GM21737 (cell line): ENCODE results near the gene THADA.

ENCODE experiments used
- ATAC-seq: cut with Tn5 transposase; IDR thresholded peaks from one replicate; pipeline ENCODE4 v1.9.1; 2021; ENCODE audit warnings: mild to moderate bottlenecking, moderate library complexity; ENCODE audit not compliant: unreplicated experiment

THADA gene

DNA sequence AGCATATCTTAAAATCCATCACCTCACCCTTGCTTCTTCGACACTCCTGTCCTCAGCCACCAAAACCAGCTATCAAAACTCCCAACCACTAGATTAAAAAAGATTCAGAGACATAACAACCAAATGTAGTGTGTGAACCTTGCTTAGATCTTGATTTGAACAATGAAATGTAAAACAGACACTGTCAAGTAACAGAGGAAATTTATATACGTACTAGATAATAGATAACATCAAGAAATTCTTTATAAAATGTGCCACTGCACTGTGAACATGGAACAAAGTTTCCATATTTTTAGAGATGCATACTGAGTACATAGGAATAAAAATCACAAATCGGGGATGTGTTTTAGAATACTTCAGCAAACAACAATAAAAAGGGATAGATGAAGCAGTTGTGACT is 86.0 kb downstream of the THADA start:
- no peak for ATAC-seq

DNA sequence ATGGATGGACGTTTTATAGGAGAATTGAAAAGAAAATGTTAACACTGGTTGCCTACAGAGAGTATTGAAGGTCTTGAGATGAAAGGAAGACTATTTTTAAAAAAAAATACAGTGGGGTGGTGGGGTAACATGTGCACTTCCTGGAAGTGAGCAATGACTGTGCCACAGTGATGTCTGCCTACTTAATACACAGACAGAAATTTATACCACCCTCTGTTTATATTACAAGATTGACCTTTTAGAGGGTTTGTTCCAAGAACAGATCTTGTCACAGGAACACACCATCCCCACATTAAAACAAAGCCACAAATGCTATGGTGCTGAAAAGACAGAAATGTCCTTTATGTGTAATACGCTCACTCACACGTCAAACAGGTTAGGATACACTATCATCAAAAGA is 87.6 kb downstream of the THADA start:
- ATAC-seq, result no peak

DNA sequence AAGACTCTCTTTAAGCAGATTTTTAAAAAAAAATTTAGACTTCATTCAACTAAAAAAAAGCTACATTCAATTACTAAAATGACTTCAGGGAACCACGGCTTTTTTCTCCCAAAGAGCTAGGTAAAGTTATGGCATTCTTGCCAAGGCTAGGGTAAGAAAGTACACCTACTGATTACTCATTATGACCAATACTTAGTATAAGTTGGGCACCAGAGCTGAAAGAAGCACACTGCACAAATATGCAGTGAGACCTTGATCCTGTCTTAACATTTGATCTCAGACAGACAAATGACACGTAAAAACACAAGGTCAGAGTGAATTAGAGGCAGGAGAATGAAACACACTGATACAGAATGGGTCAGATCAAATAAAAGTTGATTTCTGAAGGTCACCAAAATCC is 88.7 kb downstream of the THADA start:
- no peak for ATAC-seq

DNA sequence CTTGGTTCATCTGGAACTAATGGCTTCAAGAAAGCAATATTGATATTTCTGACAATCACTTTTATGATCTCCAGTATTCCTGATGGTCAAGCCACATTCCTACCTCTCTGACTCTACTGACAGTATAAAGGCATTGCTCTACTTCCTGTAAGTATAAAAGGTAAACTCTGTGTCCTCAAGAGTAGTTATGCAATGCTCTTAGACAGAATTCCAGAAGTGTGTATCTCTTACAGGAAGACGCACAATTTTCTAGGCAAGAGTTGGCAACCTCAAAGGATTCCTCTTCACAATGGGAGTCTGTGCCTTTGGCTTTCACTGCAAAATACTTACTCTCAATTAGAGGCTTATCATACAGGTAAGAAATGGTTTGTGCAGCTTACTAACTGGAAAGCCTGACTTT is 100.1 kb downstream of the THADA start:
- no peak for ATAC-seq

DNA sequence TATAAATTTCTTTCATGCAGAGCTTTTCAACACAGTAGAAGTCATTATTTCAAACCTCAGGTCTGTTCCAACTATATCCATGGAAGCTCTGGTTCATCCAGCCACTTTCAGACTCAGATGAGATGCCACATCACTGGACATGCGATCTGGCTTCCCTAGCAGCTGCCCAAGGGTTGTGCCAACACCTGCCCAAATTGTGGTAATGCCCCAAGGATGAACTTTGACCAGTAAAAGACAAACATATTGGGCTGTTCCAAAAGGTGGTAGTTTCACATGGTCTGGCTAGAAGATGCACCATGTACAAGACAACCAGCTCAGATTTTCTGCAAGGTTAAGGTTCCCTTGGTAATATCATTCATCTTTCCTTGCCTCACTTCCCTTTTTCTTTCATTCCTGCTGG is 101.9 kb downstream of the THADA start:
- no peak for ATAC-seq

DNA sequence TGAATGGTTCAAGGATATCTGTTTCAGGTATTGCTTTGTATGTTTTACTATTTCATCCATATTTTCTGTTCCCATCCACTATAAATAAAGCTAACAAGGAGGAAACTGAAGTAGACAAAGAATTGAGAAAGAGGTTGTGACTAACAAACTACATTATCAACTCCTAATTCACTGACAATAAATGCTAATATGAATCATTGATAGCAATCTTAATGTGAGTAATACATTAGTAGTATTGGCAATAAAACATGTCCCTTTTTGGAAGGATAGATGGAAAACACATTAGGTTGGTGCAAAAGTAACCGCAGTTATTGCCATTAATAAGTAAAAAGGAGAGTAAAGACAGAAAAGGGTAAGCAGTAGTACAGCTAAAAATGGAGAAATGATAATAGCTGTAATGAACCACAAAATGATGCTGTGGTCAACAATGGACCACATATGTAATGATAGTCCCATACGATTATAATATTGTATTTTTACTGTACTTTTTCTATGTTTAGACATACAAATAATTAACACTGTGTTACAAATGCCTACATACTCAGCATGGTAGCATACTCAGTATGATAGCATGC is 104.7 kb downstream of the THADA start:
- no peak for ATAC-seq

DNA sequence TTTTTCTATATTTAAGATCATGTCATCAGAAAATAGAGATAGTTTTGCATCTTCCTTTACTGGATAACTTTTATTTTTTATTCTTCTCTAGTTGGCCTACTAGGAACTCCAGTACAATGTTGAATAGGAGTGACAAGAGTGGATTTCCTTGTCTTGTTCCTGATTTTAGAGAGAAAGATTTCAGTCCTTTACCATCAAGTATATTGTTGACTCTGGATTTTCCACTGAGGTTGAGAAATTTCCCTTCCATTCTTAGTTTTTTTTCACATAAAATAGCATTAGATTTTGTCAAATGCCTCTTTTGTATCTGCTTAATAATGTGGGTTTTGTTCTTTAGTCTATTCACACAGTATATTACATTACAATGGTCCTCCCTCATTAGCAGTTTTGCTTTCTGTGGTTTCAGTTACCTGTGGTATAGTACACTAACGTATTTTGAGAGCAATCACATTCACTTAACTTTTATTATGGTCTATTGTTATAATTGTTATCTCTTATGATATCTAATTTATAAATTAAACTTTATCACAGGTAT is 105.5 kb downstream of the THADA start:
- ATAC-seq, result no peak

DNA sequence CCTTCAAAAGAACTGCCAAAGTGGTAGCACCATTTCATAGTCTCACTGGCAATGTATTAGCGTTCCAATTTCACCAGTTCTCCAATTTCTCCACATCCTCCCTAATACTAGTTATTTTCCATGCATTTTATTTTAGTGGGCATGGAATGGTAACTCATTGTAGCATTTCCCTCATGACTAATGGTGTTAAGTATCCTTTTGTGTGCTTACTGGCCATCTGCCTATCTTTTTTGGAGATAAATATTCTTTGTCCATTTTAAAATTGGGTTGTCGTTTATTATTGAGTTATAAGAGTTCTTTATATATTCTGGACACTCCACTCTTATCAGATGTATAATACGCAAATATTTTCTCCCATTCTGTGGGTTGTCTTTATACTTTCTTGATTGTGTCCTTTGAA is 107.1 kb downstream of the THADA start:
- ATAC-seq, result no peak

DNA sequence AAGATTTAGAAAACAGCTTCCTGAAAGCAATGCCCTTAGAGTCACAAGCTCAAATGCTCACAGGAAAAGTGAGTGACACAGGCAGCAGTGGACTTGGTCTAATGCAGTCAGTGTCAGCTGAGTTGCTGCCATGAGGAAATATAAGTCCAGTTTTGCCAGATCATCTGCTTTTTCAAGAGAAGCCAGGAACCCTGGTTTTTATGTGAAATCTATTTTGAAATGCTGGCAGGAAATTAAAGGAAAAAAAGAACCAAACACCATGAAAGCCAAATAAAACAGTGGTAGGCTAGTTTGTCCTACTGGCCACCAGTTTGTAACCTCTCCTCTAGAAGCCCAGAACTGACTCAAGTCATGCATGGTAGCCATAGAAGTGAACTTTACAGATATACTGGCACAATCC is 109.2 kb downstream of the THADA start:
- no peak for ATAC-seq

DNA sequence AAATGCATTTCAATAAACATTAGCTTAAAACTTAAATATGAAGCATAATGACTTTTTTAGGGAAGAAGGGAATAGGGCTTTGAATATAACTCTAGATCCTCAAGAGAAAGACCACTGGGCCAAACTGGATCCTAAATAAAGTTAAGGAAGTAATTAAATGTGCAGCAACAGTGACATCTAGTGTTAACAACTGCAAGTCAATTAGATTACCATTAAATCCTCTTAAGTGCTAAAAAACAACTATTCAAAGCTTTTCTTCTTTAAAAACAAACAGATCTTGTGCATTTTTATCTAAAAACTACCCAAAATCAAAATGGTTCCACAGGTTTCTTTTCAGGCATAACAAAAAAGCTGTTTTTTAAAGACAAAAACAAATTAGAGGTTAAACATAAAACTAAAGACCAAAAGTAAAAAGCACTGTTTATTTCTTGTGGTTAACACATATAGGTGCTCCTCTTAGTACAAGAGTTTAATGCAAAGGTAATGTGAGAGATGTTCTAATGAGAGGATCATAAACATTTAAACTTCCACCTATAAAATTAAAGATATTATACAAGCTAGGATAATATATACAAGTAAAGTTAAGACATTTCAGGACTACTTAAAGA is 111.4 kb downstream of the THADA start:
- ATAC-seq, result no peak

DNA sequence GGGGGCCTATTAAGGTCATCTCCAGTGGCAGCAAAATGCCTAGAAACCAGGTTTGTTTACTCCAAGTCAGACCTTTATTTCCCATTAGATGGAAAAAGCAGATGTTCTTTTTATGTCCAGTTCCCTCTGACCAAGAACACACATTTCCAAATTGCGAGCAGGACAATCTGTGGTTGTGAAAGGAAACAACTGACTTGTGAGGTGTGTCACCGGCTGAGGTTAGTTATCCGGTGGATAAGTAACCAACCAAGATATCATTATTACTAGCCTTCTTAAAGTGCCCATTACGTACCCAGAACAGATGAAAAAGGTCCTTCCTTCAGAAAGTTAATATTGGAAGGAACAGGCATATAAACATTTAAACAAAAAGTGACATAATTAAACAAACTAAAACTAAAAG is 112.9 kb downstream of the THADA start:
- ATAC-seq, result peak; percentile 70

DNA sequence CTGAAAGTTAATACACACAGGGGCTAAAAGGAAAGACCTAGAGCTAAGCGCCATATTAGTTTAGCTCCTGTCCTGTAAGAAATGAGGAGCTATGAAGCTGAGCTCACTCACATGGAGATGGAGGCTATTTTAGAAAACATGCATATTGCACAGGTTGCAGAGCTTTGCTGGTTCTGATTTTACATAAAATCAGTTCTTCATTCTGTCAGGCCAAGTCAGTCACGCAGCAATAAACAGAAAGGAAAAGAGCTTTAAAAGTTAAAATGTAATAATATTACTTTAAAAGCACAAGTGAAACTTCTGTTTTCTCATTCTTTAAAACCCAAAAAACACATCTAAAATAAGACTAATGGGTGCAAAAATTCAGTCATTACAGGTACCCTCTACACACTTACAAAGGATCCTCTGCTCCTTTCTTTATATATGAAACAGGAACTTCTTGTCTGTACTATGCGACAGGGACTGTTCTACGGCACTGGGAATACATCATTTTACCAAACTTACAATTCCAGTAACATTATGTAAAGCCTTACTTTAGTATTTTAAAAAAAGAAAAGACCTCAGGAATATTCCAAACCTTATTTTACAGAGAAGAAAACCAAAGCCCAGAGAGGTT is 113.8 kb downstream of the THADA start:
- ATAC-seq, result no peak

DNA sequence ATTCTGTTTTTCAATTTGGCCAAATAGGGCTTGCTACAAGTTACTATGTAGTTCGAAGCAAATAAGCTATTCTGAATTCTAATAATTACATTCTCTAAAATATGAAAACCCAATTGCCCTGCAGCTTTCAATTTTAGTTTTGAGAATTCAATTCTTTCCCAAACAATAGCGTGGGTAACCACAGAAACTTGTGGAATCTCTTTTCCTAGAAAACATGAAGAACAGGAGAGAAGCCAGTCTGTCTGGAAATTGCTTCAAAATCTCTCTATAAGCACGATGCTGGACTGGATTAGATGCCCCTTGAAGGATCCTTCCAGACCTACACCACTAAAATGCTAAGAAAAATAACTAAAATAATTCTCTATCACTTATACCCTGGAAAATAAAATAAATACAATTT is 115.0 kb downstream of the THADA start:
- no peak for ATAC-seq

DNA sequence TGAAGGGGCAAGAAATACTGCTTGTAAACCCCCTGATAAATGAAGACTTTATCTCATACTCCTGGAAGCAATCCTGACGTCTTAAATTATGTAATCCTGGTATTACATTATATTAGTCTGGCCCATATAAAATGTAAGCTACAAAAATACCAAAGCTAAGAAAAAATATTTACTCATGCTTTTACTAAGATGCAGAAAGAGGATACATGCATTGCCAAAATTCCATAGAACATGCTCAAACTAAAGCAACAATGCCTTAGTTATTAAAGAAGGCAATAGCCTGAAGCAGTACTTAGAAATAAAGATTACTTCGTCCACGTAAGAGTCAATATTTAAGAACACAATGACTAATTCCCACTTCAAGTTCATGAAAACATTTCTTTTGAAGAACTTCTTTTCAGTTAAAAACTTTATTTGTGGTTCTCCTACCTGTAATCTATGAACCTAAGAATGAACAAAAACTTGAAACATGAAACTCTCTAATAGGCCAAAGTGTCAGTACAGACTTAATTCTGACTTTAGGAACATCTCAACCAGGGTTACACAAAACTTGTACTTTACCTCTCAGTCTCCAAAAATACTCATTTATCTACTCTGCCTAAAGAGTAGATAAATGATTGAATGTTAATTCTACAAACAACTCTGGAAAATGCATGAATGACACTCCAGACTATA is 117.3 kb downstream of the THADA start:
- ATAC-seq, result no peak

DNA sequence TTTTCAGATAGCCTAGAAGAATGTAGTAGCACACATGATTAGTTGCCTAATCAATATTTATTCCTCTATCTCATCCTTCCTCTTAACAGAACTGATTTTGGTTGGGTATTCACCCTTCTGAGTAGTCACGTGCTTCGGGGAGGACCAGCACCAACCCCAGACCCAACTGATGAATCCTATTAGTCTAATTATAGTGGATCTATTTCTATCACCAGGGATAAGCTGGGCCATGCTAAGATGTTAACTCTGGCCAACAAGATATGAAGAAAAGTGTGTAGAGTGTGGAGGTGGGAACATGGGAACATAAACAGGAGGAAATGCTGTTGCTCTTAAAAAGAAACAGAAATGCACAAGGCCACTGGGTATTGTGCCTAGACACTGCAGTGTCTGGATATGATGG is 119.9 kb downstream of the THADA start:
- ATAC-seq, result no peak

DNA sequence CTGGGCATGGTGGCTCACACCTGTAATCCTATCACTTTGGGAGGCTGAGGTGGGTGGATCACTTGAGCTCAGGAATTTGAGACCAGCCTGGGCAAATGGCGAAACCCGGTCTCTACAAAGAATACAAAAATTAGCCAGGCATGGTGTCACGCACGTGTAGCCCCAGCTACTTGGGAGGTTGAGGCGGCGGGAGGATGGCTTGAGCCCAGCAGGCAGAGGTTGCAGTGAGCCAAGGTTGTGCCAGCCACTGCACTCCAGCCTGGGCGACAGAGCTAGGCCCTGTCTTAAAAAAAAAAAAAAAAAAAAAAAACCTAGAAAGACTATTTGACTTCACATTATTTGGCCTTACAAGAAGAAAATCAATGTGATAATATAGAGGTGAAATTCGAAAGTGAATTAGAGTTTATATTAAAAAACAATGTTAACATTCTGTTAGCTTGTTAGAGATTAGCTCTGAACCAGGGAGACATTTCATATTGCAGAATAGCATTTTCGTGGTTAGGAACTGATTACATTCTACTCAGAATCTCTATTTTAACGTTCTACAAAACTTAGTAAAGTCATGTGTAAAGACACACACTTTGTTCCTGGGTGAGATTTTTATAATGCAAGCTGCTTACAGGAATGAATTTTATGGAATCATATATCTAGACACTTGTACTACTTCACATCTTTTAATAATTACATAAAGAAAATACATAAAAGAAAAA is 120.5 kb downstream of the THADA start:
- ATAC-seq, result no peak

DNA sequence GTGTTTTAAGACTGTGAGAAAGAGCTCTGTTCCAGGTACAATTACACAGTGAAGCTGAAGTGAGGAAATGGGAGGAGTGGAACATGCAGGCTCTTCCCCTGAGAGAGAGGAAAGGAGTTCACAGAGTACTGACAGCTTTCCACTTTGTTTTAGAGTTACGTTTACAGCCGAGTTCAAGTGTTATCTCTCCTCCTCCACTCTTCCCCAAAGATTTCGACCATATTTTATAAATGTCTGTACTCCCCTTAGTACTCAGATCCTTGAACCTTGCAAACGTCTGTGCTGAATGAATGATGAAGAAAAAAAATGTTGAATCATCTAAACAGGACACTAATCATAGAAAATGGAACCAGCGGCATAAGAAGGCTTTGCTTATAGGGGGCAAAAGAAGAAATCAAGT is 121.6 kb downstream of the THADA start:
- ATAC-seq, result no peak

DNA sequence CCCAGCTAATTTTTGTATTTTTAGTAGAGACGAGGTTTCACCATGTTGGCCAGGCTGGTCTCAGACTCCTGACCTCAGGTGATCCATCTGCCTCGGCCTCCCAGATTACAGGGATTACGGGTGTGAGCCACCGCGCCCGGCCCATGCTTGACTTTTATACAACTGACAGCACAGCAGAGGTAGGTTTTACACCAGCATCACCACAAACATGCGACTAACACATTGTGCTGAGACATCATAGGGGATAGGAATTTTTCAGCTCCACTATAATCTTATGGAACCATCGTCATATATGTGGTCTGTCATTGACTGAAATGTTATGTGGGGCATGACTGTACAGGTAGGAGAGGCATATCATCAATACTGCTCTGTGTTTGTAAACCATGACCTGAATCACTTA is 122.1 kb downstream of the THADA start:
- ATAC-seq, result no peak

DNA sequence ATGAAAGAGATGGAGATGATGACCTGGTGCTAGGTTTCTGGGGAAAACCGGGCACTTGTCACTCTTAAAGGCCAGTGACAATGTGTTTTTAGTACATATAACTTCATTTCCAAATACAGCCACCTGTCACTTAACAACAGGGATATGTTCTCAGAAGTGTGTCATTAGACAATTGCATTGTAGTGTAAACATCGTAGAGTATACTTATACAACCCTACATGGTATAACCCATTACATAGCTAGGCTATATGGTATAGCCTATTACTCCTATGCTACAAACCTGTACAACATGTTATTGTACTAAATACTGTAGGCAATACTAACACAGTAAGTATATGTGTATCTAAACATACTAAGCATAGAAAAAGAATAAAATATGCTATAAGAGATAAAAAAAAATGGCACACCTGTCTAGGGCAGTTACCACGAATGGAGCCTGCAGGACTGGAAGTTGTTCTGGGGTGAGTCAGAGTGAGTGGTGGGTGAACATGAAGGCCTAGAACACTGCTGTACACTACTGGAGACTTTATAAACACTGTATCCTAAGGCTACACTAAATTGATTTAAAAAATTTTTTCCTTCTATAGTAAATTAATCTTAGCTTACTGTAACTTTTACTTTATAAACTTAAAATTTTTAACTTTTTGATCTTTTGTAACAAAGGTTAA is 123.2 kb downstream of the THADA start:
- ATAC-seq, result no peak

DNA sequence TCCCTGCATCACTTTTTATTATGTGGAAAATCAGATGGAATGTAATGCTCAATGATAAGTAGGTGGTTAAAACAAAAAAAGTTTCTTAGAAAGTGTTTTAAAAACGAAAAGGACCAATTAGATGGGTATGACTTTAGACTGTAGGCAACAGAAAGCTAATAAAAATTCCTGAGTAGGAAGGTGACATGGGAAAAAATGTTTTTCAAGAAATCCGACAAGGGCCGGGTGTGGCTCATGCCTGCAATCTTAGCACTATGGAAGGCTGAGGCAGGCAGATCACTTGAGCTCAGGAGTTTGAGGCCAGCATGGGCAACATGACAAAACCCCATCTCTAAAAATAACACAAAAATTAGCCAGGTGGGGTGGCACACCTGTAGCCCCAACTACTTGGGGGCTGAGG is 126.1 kb downstream of the THADA start:
- no peak for ATAC-seq

DNA sequence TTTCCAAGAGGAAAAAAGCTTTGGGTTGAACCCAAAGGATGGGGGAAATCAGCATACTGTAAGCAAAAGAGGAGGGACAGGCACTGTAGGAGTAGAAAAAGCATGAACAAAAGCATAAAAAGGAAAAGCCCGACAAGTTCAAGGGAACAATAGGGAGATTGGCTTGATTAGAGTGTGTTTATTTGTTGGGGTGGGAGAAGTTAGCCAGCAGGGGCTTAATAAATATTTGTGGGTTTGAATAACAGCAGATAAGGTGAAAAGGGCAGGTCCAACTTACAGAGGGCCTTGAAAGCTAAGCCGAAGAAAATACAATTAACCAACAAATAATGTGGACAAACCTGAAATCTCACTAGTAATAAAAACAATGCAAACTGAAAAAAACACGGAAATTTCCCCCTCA is 126.7 kb downstream of the THADA start:
- ATAC-seq, result no peak
